NCI-H226 (cell line): ENCODE measurements around the gene MICU1.

ENCODE experiments used
- DNase-seq: peaks from one replicate; pipeline ENCODE4 v3.0.0-alpha.2; 2015

Gene MICU1

DNA sequence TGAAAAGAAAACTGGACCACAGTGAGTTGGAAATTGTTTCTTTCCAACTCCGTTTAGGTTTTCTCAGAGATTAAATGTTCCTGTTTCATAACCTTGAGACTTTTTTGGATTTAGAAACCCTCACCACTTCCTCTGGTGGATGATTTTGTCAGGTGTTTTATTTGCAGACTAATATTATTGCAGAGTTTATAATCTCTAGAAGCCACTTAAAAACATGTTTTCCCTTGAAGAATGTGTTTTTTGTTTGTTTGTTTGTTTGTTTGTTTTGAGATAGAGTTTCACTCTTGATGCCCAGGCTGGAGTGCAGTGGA, 520 bp upstream of the MICU1 start:
- DNase-seq: no peak

DNA sequence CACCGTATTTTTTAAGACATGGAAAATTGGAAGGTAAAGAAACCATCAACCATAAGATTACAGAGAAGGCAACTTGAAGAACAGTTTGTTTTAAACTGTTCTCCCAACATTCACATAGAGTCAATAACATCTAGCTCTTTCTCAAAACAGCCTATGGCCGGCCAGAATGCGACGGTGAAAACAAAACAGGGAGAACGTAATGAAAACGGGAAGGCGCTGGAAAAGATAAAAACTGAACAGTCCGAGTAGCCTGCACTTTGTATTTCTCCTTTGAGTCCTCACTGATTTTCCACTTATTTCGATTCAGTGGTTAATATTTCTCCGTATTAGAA, 637 bp downstream of the MICU1 start:
- DNase-seq: no peak

DNA sequence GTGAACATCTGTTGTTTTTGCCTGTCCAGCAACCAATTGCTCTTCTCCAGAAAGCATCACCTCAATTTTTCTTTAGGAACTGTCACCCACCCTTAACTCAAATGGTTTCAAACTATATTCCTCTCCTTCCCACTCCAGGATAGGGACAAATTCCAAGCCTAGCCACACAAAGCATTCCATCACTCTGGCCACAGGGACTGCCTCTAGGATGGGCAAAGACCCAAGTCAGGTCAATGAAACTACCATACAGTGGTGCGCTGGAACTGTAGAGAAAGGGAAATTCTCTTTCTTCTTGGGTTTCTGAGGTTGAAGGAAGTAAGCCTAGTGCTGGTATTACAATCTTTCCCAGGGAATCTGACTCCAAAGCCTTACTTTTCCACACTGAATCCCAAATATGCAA, 3.6 kb downstream of the MICU1 start:
- DNase-seq: no peak

DNA sequence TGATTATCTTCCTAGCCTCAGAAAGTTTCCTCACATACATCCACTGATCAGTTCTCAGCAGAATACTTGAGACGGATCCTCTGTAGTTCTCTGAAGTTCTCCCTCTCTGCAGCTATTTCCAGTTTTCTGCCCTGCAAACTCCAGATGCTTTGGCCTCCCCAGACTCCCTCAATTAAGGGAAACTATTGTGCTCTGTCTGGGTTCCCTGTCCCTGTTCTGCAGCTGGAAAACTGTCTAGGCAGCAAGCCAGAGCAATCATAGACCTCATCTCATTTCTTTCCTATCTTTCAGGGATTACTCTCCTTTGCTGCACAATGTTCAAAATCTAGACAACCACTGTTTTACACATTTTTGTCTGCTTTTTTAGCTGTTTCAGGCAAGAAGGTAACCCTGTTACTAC, 9.2 kb downstream of the MICU1 start:
- no peak for DNase-seq

DNA sequence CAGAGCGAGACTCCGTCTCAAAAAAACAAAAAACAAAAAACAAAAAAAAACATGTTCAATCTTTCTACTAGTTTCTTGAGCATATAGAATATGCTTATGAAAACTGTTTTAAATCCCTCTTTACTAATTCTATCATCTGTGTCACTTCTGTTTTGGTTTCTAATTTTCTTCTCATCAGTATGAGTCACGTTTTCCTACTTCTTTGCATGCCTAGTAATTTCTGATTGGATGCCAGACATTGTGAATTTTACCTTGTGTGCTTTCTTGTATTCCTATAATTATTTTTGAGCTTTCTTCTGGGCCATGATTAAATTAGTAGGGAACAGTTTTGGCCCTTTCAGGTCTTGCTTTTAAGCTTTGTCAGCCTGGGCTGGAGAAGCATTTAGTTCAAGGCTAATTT, 9.9 kb downstream of the MICU1 start:
- no peak for DNase-seq

DNA sequence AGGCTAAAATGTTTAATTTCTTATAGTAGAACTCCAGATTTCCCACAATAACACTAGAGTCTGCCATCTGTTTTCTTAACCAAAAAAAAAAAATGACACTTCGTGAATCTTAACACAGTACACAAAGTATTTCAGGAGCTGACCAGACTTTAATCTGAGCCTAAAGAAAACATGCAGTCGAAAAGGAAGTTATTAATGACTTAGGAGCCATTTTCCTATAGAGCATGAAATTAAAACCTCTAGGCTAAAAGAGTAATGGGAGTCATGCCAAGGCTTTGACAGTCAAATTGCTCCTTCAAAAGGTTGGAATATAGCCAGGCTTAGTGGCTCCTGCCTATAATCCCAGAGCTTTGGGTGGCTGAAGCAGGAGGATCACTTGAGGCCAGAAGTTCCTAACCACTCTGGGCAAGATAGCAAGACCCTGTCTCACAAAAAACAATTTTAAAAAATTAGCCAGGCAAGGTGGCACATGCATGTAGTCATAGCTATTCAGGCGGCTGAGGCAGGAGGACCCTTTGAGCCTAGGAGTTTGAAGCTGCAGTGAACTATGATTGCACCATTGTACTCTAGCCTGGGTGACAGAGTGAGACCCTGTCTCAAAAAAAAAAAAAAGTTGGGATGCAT, 13.6 kb downstream of the MICU1 start:
- DNase-seq: no peak

DNA sequence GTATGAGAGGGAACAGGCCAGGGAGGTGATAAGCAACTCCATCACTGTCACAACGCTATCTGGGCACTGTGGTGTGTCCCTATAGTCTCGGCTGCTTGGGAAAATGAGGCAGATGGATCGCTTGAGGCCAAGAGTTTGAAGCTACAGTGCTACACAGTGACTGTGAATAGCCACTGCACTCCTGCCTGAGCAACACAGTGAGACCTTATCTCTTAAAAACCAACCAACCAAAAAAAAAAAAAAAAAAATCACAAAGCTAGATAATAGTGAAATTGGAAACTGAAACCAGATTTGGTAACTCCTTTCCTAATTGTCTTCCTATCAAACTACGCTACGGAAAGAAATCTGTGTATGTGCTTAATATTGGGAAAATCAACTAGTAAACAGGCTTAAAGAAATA, 14.1 kb downstream of the MICU1 start:
- DNase-seq: no peak

DNA sequence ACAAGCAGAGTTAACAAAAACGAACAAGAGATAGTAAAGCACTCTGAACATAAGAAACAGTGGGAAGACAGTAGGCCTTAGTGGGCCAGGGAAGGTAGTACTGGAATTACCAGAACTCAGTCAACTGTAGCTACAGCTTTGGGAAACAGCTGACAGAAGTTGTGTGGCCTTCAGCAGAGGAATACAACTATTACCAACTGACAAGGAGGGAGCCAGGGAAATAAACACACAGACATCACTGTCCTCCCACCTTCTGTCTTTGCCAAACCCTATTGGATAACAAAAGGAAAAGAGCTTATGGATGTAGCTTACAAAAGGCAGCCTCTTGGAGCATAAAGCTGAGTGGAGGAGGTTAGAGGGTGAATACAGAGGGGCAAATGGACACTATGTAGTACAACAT, 15.4 kb downstream of the MICU1 start:
- DNase-seq: no peak

DNA sequence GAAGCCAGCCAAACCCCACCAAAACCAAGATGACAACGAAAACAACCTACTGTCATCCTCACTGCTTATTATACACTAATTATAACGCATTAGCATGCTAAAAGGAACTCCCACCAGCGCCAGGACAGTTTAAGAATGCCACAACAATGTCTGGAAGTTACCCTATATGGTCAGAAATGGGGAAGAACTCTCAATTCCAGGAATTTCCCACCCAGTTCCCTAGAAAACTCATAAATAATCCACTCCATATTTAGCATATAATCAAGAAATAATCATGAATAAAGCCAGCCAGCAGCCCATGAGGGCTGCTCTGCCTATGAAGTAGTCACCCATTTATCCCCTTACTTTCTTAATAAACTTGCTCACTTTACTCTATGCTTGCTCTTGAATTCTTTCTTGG, 20.8 kb downstream of the MICU1 start:
- DNase-seq: no peak

DNA sequence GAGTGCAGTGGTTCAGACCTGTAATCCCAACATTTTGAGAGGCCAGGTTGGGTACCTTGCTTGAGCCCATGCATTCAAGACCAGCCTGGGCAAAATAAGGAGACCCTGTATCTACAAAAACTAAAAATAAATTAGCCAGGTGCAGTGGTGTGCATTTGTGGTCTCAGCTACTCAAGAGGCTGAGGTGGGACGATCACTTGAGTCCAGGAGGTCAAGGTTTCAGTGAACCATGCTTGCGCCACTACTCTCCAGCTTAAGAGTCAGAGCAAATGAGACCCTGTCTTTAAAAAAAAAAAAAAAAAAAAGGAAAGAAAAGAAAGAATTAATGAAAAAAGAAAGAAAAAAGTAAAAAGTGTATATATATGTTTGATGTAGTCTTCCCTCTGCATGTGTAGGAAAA, 24.7 kb downstream of the MICU1 start:
- DNase-seq: no peak

DNA sequence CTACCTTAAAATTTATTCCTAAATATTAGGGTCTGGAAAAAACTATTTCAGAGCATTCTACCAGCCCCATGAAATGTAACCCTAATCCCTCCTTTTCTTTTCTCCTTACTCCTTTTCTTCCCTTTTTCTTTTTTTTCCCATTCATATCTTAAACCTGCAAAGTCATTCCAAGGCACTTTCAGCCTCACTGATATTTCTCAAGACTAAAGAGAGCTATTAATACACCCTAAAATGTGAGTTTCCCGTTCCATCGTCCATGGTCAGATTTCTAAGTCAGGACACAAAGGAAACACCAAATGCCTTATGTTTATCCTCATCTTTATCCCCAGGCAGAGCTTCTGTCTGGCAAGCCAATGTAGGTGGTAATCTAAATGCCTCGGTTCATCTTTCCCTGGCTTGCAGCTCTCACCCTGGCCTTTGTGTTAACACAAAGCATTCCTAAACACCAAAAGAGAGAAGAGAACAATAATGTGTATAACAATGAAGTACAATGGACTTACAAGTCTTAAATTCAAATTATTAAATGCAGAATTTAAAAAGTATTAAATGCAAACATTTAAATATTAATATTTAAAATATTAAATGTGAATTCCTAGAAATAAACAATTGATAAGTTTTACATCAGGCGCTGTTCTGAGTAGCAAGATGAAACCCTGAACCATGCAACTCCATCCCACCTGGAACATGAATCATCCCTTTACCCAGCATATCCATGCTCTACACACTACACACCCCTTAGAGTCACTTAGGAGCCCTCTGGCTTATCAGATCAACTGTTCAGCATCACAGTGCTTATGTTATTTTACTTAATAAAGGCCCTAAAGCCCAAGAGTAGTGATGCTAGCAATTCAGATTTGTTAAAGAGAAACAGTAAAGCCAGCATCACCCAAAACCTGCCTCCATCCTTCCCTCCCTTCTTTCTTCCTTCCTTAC, 26.8 kb downstream of the MICU1 start:
- no peak for DNase-seq

DNA sequence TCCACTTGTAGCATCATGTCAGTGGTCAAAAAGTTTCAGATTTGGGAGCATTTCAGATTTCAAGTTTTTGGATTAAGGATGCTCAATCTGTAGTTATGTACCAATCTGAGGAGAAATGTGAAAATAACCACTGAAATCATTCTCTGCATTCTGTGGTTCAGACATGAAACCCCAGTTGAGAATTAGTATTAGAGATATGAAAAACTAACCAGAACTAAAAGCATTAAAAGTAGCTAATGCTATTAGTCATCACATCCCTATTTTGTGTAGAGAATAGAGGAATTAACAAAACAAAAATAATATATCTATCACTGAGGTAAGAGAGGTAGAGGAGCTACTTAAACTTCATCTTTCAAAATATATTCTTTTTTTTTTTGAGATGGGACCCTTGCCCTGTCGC, 28.0 kb downstream of the MICU1 start:
- no peak for DNase-seq

DNA sequence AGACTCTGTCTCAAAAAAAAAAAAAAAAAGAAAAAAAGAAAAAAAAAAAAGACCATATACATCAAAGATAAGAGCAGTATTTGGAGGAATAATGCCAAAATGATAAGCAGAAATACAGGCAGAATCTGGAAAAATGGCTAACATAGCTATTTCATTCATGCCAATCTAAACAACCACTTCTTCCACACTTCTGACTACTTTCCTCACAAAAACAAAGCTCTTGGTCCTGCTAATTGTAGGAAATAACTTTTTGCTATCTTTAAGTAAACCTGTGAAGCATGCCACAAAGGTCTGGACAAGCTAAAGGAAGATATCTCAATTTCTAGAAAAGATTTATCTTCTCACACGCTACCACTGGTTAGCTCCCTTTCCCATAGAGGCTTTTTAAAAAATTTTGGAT, 30.4 kb downstream of the MICU1 start:
- DNase-seq: no peak

DNA sequence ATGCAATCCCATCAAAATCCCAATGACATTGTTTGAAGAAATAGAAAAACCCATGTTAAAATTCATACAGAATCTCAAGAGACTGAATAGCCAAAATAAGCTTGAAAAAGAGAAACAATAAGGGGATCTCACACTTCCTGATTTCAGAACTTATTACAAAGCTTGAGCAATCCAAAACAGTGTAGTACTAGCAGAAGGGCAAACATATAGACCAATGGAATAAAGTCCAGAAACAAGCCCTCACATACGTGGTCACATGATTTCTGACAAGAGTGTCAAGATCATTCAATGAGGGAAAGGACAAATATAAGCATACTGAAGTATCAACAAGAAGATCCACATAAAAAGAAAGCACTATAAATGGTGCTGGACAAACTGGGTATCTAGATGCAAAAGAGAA, 31.9 kb downstream of the MICU1 start:
- DNase-seq: no peak

DNA sequence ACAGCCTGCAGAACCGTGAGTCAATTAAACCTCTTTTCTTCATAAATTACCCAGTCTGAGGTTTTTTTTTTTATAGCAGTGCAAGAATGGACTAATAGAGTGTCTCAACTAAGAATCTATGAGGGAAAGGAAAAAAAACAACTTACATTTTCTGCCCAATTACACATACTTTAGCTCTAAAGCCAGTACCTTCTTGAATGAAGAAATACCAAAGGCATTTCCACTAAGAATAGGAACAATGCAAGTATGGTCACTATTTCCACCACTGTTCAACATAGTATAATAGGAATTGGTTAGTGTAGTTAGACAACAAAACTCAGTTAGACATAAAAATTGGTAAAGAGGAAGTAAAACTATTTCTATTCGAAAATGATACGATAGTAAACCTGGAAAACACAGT, 37.6 kb downstream of the MICU1 start:
- DNase-seq: no peak

DNA sequence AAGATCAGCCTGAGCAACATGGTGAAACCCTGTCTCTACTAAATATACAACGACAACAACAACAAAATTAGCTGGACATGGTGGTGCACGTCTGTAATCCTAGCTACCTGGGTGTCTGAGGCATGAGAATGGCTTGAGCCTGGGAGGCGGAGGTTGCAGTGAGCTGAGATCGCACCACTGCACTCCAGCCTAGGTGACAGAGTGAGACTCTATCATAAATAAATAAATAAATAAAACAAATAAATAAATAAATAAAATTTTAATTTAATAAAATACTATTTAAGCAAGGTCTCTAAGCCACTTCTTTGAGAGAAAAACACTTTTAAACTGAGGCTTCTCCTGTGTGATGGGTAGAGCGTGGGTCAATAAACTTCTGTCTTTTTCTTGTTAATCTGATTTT, 38.3 kb downstream of the MICU1 start:
- no peak for DNase-seq

DNA sequence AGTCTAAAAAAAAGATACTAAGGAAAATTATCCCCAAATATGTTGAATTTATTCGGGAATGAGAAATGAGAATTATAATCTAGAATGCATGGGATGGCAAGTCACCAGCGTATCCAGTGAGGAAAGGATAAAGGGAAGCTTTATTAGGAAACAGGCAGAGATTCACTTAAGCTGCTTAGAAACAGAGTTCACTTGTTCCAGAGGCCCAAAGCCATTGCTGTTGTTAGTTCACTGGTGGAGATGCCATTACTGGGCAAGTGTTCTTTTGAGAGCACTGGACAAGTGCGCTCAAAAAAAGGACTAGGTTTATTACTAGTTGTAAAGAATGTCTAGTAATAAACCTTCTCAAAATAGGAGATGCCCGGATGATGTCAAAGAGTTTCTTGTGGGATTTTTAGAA, 51.2 kb downstream of the MICU1 start:
- no peak for DNase-seq

DNA sequence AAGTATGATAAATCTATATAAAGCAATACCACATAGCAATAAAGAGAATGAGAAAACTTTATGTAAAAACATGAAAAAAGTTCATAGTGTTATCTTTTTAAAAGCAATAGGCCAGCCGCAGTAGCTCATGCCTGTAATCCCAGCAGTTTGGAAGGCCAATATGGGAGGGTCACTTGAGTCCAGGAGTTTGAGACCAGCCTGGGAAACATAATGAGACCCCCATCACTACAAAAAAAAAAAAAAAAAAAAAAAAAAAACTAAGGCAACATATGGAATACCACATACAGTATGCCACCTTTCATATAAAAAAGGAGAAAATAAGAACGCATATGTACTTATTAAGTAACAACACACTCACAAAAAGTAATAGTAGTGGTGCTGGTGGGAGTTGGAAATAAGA, 52.8 kb downstream of the MICU1 start:
- DNase-seq: no peak

DNA sequence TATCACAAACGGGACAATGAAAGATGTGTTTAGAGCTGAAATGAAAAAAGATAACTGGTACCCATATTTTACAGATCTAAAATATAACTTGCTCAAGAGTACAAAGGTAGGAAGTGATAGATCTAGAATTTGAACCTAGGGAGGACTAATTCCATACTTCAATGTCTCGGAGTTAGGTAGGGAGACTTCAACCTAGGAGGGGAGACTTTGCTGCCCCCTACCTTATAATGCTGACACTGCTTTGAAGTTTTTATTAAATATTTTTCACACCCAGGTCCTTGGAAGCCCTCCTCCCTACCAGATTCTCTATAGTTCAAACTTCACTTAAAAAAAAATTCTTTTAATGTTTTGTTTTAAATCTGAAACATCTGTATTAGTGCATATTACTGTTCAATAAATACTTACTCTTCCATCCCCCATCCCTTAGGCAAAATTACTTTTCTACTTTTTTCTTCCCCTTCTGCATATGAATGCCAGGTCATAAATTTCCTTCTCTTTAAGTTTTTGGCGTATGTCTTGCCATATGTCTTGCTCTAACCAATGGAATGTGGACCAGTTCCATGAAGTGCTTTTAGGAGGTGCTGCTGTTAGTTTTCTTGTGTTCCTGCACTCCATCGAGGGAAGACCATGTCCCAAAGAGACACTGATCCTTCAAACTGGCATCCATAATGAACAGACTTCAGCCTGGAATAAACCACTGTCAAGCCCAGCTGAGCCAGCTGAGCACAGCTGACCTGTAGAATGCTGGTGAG, 57.8 kb downstream of the MICU1 start:
- no peak for DNase-seq

DNA sequence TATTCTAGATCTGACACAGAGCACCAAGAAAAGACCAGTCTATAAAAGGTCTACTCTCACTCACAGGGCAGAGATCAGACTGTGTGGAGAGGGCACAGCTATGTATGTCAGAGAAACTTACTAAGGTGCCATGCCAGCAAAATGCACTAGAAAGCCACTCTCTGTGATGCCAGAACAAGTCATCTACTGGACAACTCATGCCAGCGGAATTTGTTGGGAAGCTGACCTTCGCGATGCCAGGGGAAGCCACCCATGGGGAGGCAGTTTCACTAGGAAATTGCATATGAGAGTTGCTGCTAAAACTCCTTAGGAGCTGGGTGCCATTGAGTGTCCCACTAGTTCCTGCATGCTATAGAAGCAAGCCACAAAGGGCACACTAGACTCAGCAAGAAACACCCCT, 58.5 kb downstream of the MICU1 start:
- DNase-seq: no peak

DNA sequence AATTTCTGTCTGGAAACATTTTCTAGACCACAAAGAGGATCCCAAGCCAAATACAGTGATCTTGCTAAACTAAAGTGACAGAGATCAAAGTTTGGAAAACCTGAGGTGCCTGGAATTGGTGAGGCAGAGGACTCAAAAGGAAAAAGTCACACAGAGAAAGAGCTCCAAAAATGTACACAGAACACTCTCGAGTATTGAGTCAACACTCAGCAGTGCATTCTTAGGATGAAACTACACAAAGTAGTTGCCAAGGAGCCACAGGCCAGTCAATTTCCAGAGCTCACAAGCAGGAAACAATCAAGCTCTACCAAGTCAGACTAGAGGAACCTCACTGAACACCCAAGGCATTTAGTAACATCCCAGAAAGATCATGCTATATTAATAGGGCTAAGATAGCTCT, 61.3 kb downstream of the MICU1 start:
- no peak for DNase-seq

DNA sequence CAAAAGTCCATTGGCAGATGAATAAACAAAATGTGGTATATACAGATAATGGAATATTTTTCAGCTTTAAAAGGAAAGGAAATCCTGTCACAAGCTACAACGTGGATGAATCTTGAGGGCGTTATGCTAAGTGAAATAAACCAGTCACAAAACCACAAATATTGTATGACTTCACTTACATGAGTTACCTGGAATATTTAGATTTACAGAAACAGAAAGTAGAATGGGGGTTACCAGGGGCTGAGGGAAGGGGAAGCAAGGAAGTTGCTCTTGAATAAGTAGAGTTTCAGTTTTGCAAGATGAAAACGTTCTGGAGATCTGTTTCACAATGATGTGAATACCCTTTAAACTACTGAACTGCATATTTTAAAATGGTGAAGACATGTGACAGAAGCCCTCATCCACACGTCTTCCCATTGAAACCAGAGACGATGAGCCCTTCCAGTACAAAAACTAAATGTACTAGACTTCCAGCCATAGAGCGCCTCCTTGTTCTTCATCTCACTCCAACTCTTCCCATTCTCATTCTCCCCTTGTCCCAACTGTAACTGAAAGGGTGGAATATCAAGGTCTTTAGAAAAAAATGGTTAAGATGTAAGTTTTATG, 62.4 kb downstream of the MICU1 start:
- DNase-seq: no peak

DNA sequence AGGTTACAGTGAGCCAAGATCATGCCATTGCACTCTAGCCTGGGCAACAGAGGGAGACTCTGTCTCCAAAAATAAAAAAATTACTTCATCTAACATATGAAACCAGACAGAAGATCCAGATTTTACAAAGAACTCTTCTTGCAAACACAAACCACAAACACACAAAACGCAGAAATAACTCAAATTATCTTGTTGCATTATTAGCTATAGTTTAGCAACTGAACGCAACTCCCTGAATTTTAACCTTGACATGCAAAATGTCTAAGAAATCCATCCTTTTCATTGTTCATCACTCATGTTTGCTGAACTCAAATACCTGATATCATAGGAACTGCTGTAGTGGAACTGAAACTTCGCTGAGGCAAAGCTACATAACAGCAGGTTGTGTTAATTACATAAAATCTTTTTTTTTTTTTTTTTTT, 64.1 kb downstream of the MICU1 start:
- DNase-seq: no peak

DNA sequence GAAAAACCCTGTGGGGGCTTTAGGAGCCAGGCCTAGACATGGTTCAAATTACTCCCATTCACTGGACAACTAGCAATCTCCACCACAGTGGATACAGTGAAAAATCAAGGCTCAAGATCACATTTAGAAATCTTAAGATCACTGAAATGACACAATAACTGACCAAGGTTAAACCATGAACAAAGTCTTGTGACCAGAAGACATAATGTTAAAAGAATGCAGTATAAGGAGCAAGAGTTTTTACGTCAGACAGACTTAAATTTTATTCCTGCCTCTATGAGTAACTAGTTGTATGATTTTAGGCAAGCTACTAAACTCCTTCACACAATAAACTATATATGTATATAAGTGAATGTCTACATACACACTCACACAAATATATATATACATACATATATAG, 68.5 kb downstream of the MICU1 start:
- no peak for DNase-seq
